H1 (cell line): ENCODE results near the gene GPBP1. TPM values are rescaled to one million over a fixed set of nuclear protein-coding genes. Genes with fewer than 3 reads are reported as not detected.

Experiments used
- CTCF ChIA-PET: fragments of 300-600 bp; sonication (Branson Sonifier 250); formaldehyde crosslinking; loops from one replicate; lab custom pipeline; 2021; ENCODE audit not compliant: partially characterized antibody; lab: Charles Lee
- POLR2A ChIA-PET: fragments of 300-600 bp; sonication (Branson Sonifier 250); formaldehyde crosslinking; loops from one replicate; lab custom pipeline; 2021; ENCODE audit warnings: inconsistent platforms; ENCODE audit not compliant: partially characterized antibody; lab: Charles Lee
- DNase-seq, 2 experiments: peaks; one replicate each; pipeline versions ENCODE4 v3.0.0 to v3.0.0-alpha.2; 2010 to 2022; ENCODE audit warnings: low spot score in 2 of 2, low read depth in 1 of 2, mixed read lengths in 1 of 2
- FAIRE-seq: peaks from 2 replicates; lab custom pipeline; 2011; peaks lifted over from hg19 to GRCh38; lab: Jason Lieb, UNC
- H2AFZ ChIP-seq: 2 replicates; pipeline ENCODE4 v1.8.1; 2012; ENCODE audit warnings: low read length, inconsistent platforms
- H2AK5ac ChIP-seq: 2 replicates; pipeline ENCODE4 v1.6.1; 2013; ENCODE audit warnings: low read depth, low read length
- H2BK120ac ChIP-seq: replicated peaks from 2 replicates; pipeline ENCODE3; 2013; ENCODE audit warnings: low read depth, low read length, inconsistent platforms
- H2BK12ac ChIP-seq: 2 replicates; pipeline ENCODE4 v1.6.1; 2013; ENCODE audit warnings: low read depth, low read length
- H2BK15ac ChIP-seq: 2 replicates; pipeline ENCODE4 v1.6.1; 2013; ENCODE audit warnings: low read length
- H2BK20ac ChIP-seq: 2 replicates; pipeline ENCODE4 v1.6.1; 2013; ENCODE audit warnings: low read length
- H2BK5ac ChIP-seq: 2 replicates; pipeline ENCODE4 v1.6.1; 2013; ENCODE audit warnings: low read depth, low read length
- H3K14ac ChIP-seq: 2 replicates; pipeline ENCODE4 v1.6.1; 2013; ENCODE audit warnings: inconsistent platforms; ENCODE audit not compliant: insufficient read length
- H3K18ac ChIP-seq: 2 replicates; pipeline ENCODE4 v1.6.1; 2013; ENCODE audit warnings: low read length; ENCODE audit errors: extremely low read depth
- H3K23ac ChIP-seq: 2 replicates; pipeline ENCODE4 v1.6.1; 2013; ENCODE audit warnings: inconsistent platforms; ENCODE audit not compliant: insufficient read length
- H3K23me2 ChIP-seq: 2 replicates; pipeline ENCODE4 v1.6.1; 2013; ENCODE audit warnings: low read depth, low read length
- H3K27ac ChIP-seq: 2 replicates; pipeline ENCODE4 v1.6.1; 2011; ENCODE audit warnings: low read depth, low read length, inconsistent platforms
- H3K27me3 ChIP-seq, 4 experiments: replicated peaks in 1 of 4; 1 replicate in 1 of 4; 2 replicates in 3 of 4; pipeline versions ENCODE4 v1.6.1 to v1.8.1; 2011 to 2013; ENCODE audit warnings: low read length in 3 of 4, mild to moderate bottlenecking in 3 of 4, inconsistent platforms in 2 of 4, mixed read lengths in 2 of 4, moderate library complexity in 1 of 4; ENCODE audit not compliant: control insufficient read depth in 3 of 4, insufficient read depth in 3 of 4; ENCODE audit errors: extremely low read depth in 1 of 4
- H3K36me3 ChIP-seq, 4 experiments: 2 replicates each; pipeline versions ENCODE4 v1.6.1 to v1.8.1; 2011 to 2013; ENCODE audit warnings: mild to moderate bottlenecking in 4 of 4, low read length in 3 of 4, moderate library complexity in 2 of 4, control low read depth in 1 of 4, inconsistent platforms in 1 of 4; ENCODE audit not compliant: insufficient read depth in 4 of 4, control insufficient read depth in 2 of 4
- H3K4ac ChIP-seq: replicated peaks from 2 replicates; pipeline ENCODE3; 2013; ENCODE audit warnings: low read length, low read depth, mixed read lengths, inconsistent platforms; ENCODE audit not compliant: insufficient read length
- H3K4me1 ChIP-seq, 4 experiments: replicated peaks in 1 of 4; 1 replicate in 1 of 4; 2 replicates in 3 of 4; pipeline versions ENCODE4 v1.6.1 to v1.8.1; 2011 to 2013; ENCODE audit warnings: low read length in 3 of 4, inconsistent platforms in 2 of 4, mixed read lengths in 1 of 4; ENCODE audit not compliant: insufficient read depth in 4 of 4, control insufficient read depth in 3 of 4
- H3K4me2 ChIP-seq, 2 experiments: 2 replicates each; pipeline versions ENCODE4 v1.6.1 to v1.8.1; 2011 to 2013; ENCODE audit warnings: low read depth in 2 of 2, low read length in 2 of 2, control low read depth in 1 of 2, inconsistent platforms in 1 of 2, mild to moderate bottlenecking in 1 of 2; ENCODE audit not compliant: insufficient read depth in 1 of 2
- H3K4me3 ChIP-seq, 4 experiments: fragments of 200-600, 300-600 bp in 1 of 4; sonication (generic), shearing (Covaris generic), sonication (Bioruptor Twin) in 1 of 4; 2 replicates each; pipeline versions ENCODE4 v1.5.1 to v1.8.1; 2011 to 2016; ENCODE audit warnings: low read length in 4 of 4, low read depth in 3 of 4, control low read depth in 2 of 4, inconsistent platforms in 2 of 4, mild to moderate bottlenecking in 2 of 4, mixed read lengths in 1 of 4, moderate library complexity in 1 of 4; ENCODE audit not compliant: insufficient read depth in 2 of 4; ENCODE audit errors: extremely low read depth in 1 of 4
- H3K56ac ChIP-seq: replicated peaks from 2 replicates; pipeline ENCODE3; 2013; ENCODE audit warnings: low read depth, mild to moderate bottlenecking, mixed read lengths, low read length, inconsistent platforms; ENCODE audit not compliant: insufficient read length
- H3K79me1 ChIP-seq: 2 replicates; pipeline ENCODE4 v1.6.1; 2013; ENCODE audit warnings: low read depth, low read length, control low read depth
- H3K79me2 ChIP-seq, 2 experiments: 2 replicates each; pipeline versions ENCODE4 v1.6.1 to v1.8.1; 2012 to 2013; ENCODE audit warnings: low read length in 2 of 2, mild to moderate bottlenecking in 2 of 2, inconsistent platforms in 1 of 2; ENCODE audit not compliant: insufficient read depth in 2 of 2, control insufficient read depth in 1 of 2
- H3K9ac ChIP-seq, 4 experiments: replicated peaks in 1 of 4; 1 replicate in 1 of 4; 2 replicates in 3 of 4; pipeline versions ENCODE4 v1.6.1 to v1.8.1; 2011 to 2013; ENCODE audit warnings: low read depth in 3 of 4, low read length in 3 of 4, control low read depth in 2 of 4, mild to moderate bottlenecking in 2 of 4, moderate library complexity in 2 of 4, inconsistent platforms in 1 of 4; ENCODE audit errors: extremely low read depth in 1 of 4
- H3K9me3 ChIP-seq, 2 experiments: 2 replicates each; pipeline versions ENCODE4 v1.6.1 to v1.8.1; 2012 to 2013; ENCODE audit warnings: mild to moderate bottlenecking in 2 of 2, moderate library complexity in 2 of 2, control low read depth in 1 of 2, inconsistent platforms in 1 of 2, low read depth in 1 of 2, low read length in 1 of 2, mixed read lengths in 1 of 2; ENCODE audit not compliant: insufficient read depth in 2 of 2
- H4K20me1 ChIP-seq, 2 experiments: replicated peaks in 1 of 2; 2 replicates each; pipeline versions ENCODE3 to v1.8.1; 2011 to 2013; ENCODE audit warnings: inconsistent platforms in 2 of 2, low read length in 2 of 2, mild to moderate bottlenecking in 1 of 2; ENCODE audit not compliant: insufficient read depth in 2 of 2, control insufficient read depth in 1 of 2
- H4K5ac ChIP-seq: 2 replicates; pipeline ENCODE4 v1.6.1; 2013; ENCODE audit warnings: low read length, low read depth, mixed read lengths, inconsistent platforms; ENCODE audit not compliant: insufficient read length
- H4K8ac ChIP-seq: 2 replicates; pipeline ENCODE4 v1.8.0; 2013; ENCODE audit warnings: mild to moderate bottlenecking, moderate library complexity, low read length, inconsistent platforms; ENCODE audit not compliant: insufficient read depth; ENCODE audit errors: extremely low read depth
- H4K91ac ChIP-seq: replicated peaks from 2 replicates; pipeline ENCODE3; 2013; ENCODE audit warnings: low read length, mixed read lengths, inconsistent platforms; ENCODE audit not compliant: insufficient read length
- CHD1 ChIP-seq: IDR thresholded peaks from 2 replicates; pipeline ENCODE4 v1.6.1; 2012; ENCODE audit warnings: low read depth, low read length, improper control_type of control experiment
- TCF12 ChIP-seq: IDR thresholded peaks from 2 replicates; pipeline ENCODE4 v1.6.1; 2011; ENCODE audit warnings: low read depth, mild to moderate bottlenecking, low read length
- WGBS, 2 experiments: shearing (Covaris generic) in 1 of 2; methylation state at CpG; one replicate each; pipeline versions ENCODE4 v1.1.6 to v1.1.7; 2013 to 2015; ENCODE audit warnings: low lambda C conversion rate in 2 of 2, mixed read lengths in 2 of 2, inconsistent platforms in 1 of 2, low coverage in 1 of 2, missing lambda C conversion rate in 1 of 2; ENCODE audit not compliant: insufficient replicate concordance in 2 of 2, insufficient coverage in 1 of 2, insufficient read length in 1 of 2; ENCODE audit errors: extremely low coverage in 1 of 2, missing lambda C conversion rate in 1 of 2; 5-methylcytosine and 5-hydroxymethylcytosine counted together
- polyA plus RNA-seq, 7 experiments: library from polyadenylated mRNA; depleted of rRNA in 3 of 7; stranded (reverse) in 5 of 7; unstranded in 2 of 7; fragments of >200 nt in 5 of 7; fragments of 200-250 nt in 2 of 7; gene quantifications; 1 replicate in 5 of 7; 2 replicates in 1 of 7; 4 replicates in 1 of 7; pipeline versions ENCODE4 v1.2.1 to v1.2.3, GENCODE V29; 2011 to 2013; ENCODE audit warnings: missing spikeins in 2 of 7, mixed read lengths in 2 of 7
- total RNA-seq: library from RNA; stranded (reverse); fragmentation: NEBNext Ultra II Directional; extraction: Animal tissue kit (Norgen Biotek cat#: 25700); gene quantifications from 2 replicates; pipeline ENCODE4 v1.2.1, GENCODE V29; 2021

GPBP1 gene
- total and polyA plus RNA-seq, 2 of the 8 experiments (the other 6 are each of a cell fraction or from before 2014, with no cell fraction given), result 29.2 to 108 TPM

- no peak overlapping the region for H2BK20ac ChIP-seq
- FAIRE-seq, result peak; percentile 58
- H2BK120ac ChIP-seq, result no peak overlapping the region
- H4K20me1 ChIP-seq, result peaks cover 12 to 19% of the 10 kb centered on the region in 2 experiments
- H3K9ac ChIP-seq, result no peak overlapping the region
- ChIA-PET CTCF (interaction anchor here (0.5 to 1.4 kb wide), 3 partner anchors 12 to 295 kb away, joined by 3 to 4 read pairs (median 4); no protein-coding TSS in a partner anchor), POLR2A (interaction anchor here (1.1 to 1.2 kb wide), 2 partner anchors 9 to 36 kb away, joined by 3 read pairs; no protein-coding TSS in a partner anchor)
- no peak overlapping the region for H2BK12ac ChIP-seq
- no peak overlapping the region for H3K14ac ChIP-seq
- peaks cover 33 to 97% of the 10 kb centered on the region in 2 experiments for H3K79me2 ChIP-seq
- no peak for DNase-seq
- H2AK5ac ChIP-seq, result no peak overlapping the region
- H3K23me2 ChIP-seq, result no peaks in the 10 kb centered on the region; the same call in 1 of the 2 replicates
- peaks cover 0 to 2% (median 0%) of the 10 kb centered on the region in 4 experiments; a peak in 2 of 7 replicates for H3K4me1 ChIP-seq
- H4K5ac ChIP-seq, result no peak overlapping the region
- no peak overlapping the region for H3K56ac ChIP-seq
- peaks cover 4% of the 10 kb centered on the region; the same call in 1 of the 2 replicates for H3K79me1 ChIP-seq
- no peak overlapping the region for H2BK5ac ChIP-seq
- TF ChIP-seq CHD1, result no peak
- no peak for TF ChIP-seq TCF12
- H3K9me3 ChIP-seq, result no peaks in the 10 kb centered on the region
- no peak overlapping the region for H3K4ac ChIP-seq
- no peaks in the 10 kb centered on the region for H3K27me3 ChIP-seq
- no peak overlapping the region for H4K8ac ChIP-seq
- no peak overlapping the region for H3K4me3 ChIP-seq
- H2BK15ac ChIP-seq, result no peak overlapping the region
- H3K18ac ChIP-seq, result no peak overlapping the region
- H3K27ac ChIP-seq, result no peak overlapping the region
- H3K36me3 ChIP-seq, result peaks cover 0 to 34% (median 12%) of the 10 kb centered on the region in 4 experiments; a peak in 5 of 8 replicates
- no peak overlapping the region for H4K91ac ChIP-seq
- 89% methylated on average over 4 of the region's 4 CpGs; no CpG with 5 or more reads in 1 of the 2 experiments for WGBS, 2 experiments
- no peak overlapping the region for H3K4me2 ChIP-seq
- H2AFZ ChIP-seq, result no peak overlapping the region
- H3K23ac ChIP-seq, result no peak overlapping the region
Measured at GRCh38 chr5:57215629-57216195, 41.9 kb downstream of the GPBP1 start.
